Germinal center (tissue), 1 donor: ENCODE data around the gene SLC66A1.
"Not testable (repeated sequence)": the region's sequence is repeated elsewhere in the genome, so short reads cannot be mapped to it uniquely, and the experiment has no call there.

Experiments used
- DNase-seq: peaks from one replicate; pipeline ENCODE4 v3.0.0; 2012; ENCODE audit warnings: mixed read lengths, low spot score

SLC66A1 gene

DNA sequence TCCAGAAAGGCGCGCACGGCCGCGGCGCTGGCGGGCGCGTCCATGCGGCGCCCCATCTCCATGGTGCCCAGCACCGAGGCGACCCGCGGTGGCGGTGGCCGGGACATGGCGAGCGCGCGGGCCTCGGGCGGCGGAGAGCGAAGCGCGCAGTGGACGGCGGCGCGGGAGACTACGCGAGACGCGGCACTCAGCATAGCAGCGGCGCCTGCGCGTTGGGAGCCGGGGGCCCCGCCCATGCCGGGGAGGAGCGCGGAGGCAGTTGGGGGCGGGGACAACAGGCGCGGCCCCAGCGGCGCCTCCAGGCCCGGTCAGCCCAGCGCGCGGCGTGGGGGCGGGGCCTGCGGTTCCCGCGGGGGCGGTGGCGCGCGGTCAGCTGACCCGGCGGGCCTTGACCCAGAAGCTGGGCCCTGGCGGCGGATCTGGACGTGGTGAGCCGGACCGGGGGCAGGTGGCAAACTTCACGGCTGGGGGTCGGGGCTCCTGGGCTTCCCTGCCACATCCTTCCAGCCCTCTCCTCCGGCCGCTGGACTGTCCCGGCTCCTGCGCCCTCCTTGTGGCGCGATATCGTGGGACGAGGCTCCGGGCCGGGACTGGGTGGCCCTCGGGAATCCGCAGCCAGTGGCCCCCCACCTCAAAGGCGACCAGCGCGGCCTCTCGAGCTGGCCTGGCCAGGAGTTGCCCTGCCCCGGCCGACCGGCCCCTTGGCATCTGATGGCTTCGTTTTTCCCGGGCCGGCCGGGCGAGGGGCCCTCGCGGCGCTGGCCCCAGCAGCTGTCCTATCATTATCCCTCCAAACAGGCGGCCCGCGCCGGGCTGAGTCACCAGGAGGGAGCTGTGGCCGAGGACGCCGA, at the start of gene SLC66A1, which contains the start of gene AKR7A2:
Gene SLC66A1, plus strand, starts transcription at position 396 of the 851 bp plus-strand sequence. CDS start 5,352 bp downstream, outside the sequence.
Gene AKR7A2, minus strand, starts transcription at position 214 of the 851 bp plus-strand sequence. Its CDS starts 20 bp downstream, at position 194.
- peak; percentile 98 for DNase-seq

GRCh38 chr1:19262744-19263143, 49.4 kb upstream of the SLC66A1 start:
- no peak for DNase-seq

DNA sequence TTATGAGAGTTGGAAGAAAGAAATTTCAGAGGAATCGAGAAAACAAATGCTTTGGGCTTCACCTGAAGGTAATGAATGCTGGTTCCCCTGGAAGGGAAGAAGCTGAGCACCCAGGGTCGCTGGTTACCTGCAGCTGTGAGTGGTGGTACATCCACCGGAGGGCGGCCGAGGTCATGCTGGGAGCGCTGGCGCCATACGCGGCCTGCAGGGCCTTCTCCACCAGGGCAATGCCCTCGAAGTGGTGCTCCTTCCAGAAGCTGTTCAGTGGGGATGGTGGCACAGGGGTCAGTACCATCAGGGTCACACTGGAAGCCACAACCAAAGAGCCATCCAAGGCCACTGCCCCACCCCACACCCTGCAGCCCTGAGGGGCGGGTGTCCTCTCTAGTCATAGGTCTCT, 43.7 kb upstream of the SLC66A1 start:
- no peak for DNase-seq

DNA sequence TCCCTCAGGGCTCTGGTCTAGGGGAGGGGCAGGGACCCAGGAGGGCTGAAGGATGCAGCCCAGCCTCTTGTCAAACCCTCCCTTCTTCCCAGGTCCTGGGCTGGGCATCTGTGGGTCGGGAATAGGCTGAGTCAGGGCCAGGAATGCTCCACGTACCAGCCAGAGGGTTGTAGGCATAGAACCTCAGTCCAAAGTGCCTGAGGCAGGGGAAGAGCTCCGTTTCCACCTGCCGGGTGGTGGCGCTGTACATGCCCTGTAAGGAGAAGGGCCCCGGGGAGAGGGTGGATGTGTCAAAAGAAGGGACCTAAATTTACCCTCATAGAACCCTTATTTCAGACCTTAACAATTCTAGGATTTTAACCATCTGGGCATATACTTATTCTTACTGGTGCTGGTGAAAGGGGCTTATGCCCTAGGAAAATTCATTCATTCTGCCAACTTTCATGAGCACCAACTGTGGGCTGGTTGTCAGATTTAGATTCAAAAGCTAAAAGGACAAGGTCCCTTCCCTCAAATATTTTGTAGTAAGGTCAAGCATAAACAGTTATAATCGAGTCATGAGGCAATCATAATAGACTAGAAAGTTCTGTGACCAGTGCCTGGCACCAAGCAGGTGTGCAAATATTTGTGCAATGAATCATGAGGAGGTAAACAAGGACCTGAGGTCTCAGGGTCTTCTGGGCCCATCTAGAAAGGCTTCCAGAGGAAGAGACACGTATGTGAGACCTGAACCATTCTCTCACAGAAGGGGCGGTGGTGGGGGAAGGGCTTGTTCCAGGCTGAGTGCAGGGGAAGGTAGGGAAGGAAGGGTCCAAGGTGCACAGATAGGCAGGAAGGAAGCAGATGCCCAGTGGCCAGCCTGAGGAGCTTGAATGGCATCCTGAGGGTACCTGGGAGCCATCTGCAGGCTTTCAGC, 42.4 kb upstream of the SLC66A1 start:
- DNase-seq: not testable (repeated sequence)

DNA sequence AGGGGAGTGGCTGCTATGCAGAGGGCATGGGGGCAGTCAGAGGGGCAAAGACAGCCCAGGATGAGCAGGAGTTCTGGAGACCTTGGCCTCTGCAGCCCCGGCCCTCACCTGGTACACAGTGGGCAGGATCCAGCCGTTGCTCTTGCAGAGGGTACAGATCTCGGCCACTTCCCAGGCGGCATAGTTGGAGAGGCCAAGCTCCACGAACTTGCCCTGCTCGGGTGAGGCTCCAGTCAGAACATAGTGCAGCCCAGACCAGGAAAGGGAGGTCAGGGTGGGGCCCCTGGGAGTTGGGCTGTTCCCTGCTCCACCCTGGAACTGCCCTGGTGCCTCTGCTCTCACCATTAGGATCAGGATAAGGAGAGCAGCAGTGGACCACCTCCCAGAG, 41.8 kb upstream of the SLC66A1 start:
- DNase-seq: not testable (repeated sequence)

- no peak for DNase-seq
Measured at GRCh38 chr1:19272064-19272463, 40.1 kb upstream of the SLC66A1 start.

GRCh38 chr1:19273106-19273843, 38.9 kb upstream of the SLC66A1 start:
- no peak for DNase-seq

- not testable (repeated sequence) for DNase-seq
Measured at GRCh38 chr1:19273844-19274531, 38.1 kb upstream of the SLC66A1 start.

GRCh38 chr1:19274636-19275035, 37.5 kb upstream of the SLC66A1 start:
- no peak for DNase-seq

- DNase-seq: no peak
Measured at GRCh38 chr1:19283891-19284290, 28.2 kb upstream of the SLC66A1 start.

DNA sequence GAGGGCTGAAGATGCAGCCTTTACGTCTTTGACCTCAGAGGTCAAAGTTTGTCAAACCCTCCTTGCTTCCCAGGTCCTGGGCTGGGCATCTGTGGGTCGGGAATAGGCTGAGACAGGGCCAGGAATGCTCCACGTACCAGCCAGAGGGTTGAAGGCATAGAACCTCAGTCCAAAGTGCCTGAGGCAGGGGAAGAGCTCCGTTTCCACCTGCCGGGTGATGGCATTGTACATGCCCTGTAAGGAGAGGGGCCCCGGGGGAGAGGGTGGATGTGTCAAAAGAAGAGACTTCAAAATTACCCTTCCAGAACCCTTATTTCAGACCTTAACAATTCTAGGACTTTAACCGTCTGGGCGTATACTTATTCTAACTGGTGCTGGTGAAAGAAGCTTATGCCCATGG, 27.2 kb upstream of the SLC66A1 start:
- DNase-seq: no peak

GRCh38 chr1:19285366-19285765, 26.8 kb upstream of the SLC66A1 start:
- DNase-seq: not testable (repeated sequence)

GRCh38 chr1:19285807-19286206, 26.3 kb upstream of the SLC66A1 start:
- not testable (repeated sequence) for DNase-seq

DNA sequence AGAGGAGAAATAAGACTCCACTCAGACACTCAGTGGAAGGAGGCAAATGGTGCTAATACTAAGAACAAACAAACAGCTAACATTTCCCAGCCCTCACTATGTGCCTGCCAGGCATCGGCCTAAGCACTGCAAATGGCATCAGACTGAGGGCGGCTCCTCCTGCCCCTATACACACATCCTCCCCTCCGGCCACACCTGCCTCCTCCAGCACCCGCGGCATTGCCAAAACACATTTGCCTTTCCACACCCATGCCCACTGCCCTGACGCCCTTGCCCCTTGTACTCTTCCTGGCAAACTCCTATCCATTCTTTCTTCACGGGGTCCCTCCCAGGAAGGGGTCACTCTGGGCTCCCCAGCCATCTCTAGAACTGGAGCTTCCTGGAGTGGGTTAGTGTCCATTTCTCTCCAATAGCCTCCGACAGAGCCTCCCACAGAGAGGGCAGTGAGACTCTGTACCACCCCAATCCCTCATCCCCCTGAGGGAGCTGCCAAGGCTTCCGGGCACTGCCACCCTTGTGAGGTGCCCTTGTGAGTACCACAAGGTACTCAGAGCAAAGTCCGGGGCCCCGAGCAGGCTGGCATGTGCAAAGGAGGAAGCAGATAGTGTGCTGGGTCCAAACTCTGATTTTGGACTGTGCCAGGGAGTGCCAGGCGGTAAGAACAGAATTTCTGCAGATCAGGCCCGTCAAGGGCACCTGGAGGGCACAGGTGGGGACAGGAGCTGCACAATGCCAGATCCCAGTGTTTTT, 24.5 kb upstream of the SLC66A1 start:
- DNase-seq: no peak

GRCh38 chr1:19288324-19289241, 23.5 kb upstream of the SLC66A1 start, which contains the start of gene AKR7A3:
Gene AKR7A3, minus strand, starts transcription at chr1:19288770. Its CDS starts 61 bp downstream, at chr1:19288709.
- peak; percentile 77 for DNase-seq

DNA sequence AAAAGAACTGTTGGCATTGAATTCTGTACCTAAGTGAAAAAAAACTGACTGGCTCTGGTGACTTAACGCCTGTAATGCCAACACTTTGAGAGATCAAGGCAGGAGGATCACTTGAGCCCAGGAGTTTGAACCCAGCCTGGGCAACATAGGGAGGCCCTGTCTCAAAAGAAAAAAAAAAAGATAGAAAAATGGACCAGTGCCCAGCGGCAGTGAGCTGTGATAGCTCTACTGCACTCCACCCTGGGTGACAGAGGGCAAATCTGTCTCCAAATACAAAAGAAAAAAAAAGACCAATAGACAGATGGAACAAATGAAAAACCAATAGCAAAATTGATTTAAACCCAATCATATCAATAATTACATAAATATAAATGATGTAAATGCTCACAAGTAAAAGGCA, 22.9 kb upstream of the SLC66A1 start:
- DNase-seq: no peak

DNA sequence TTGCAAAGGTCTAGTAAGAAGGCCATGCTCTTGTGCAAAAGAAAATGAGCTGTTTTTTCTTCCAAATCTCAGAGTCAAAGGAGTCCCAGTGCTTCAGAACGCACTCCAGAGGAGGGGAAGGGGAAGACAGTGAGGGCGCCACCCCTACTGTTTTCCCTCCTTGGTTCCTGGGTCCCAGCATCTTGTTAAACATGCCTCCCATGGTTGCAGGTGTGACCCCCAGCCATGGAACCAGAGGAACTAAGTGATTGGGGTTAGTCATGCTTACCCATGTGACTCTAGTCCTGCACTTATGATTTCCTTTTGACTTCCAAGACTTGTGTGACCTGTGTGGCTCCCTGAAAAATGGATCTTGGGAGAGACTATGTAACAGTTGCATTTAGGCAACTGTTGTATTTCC, 17.5 kb upstream of the SLC66A1 start:
- no peak for DNase-seq

- DNase-seq: no peak
Measured at GRCh38 chr1:19300211-19300610, 11.9 kb upstream of the SLC66A1 start.

DNA sequence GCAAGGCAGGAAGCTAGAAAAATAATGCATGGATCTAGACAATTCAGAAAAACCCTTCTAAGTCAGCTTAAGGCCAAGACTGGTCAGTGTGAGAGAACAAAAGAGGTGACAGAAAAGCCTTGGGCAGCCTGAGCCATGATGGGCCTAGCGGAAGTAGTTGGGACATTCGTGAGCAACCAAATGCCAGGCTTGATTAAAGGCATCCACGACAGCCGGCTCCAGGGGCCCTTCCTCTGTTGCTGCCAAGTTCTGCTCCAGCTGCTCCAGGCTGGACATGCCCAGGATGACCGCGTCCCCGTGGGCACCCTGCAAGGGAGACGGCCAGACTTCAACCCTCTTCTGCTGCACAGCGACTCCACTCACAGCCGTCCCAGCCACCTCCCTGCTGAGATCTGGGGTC, 8.0 kb upstream of the SLC66A1 start:
- not testable (repeated sequence) for DNase-seq
